Inflammatory macrophage (primary cell): ENCODE results near the gene MAMSTR.
"Not testable (repeated sequence)": the region's sequence is repeated elsewhere in the genome, so short reads cannot be mapped to it uniquely, and the experiment has no call there.

ENCODE experiments used
- DNase-seq, 2 donors: peaks; one replicate each; pipeline ENCODE4 v3.0.0-alpha.2; 2020 to 2022
- total RNA-seq, 18 experiments: gene quantifications; one replicate each; lab custom pipeline; 2026; ENCODE audit warnings: mixed read lengths in 6 of 18, inconsistent platforms in 2 of 18; lab: John Stamatoyannopoulos, UW

Gene MAMSTR, protein sequence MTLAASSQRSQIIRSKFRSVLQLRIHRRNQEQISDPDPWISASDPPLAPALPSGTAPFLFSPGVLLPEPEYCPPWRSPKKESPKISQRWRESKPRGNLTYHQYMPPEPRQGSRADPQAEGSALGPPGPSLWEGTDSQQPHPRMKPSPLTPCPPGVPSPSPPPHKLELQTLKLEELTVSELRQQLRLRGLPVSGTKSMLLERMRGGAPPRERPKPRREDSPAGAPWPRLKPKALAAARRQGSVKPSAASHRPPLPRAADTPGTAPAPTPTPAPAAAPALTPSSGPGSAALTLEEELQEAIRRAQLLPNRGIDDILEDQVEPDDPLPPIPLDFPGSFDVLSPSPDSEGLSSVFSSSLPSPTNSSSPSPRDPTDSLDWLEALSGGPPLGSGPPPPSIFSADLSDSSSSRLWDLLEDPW
- 0 to 0.40 (median 0.07) reads per million in 18 experiments for total RNA-seq

- DNase-seq, result no peak
These were observed at the start of gene MAMSTR for GRCh38 chr19:48719263-48720171. Gene MAMSTR, minus strand, starts transcription at chr19:48719725. Its CDS starts 694 bp downstream, at chr19:48719031.

GRCh38 chr19:48768994-48769713, 49.6 kb upstream of the MAMSTR start:
- peak; percentile 15 to 68 for DNase-seq

- DNase-seq, result not testable (repeated sequence)
These were observed 48.7 kb upstream of the MAMSTR start for GRCh38 chr19:48768171-48768753.

DNA sequence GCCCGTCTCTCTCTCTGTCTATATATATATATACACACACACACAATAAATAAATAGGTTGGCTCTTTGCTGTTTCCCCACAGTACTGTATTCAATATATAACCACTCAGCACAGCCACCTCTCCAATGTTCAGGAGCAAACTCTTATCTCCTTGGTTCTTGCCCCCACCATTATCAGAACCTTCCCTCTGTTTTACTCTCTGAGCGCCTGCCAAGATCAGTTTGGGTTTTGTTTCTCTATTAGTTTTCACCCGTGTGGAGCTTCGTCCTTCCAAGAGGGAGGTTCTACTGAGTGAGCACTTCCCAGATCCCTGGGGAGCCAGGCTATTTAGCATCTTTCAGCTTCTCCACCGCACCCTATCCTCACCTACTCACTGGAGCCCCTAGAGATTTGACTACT, 46.3 kb upstream of the MAMSTR start:
- not testable (repeated sequence) for DNase-seq

DNA sequence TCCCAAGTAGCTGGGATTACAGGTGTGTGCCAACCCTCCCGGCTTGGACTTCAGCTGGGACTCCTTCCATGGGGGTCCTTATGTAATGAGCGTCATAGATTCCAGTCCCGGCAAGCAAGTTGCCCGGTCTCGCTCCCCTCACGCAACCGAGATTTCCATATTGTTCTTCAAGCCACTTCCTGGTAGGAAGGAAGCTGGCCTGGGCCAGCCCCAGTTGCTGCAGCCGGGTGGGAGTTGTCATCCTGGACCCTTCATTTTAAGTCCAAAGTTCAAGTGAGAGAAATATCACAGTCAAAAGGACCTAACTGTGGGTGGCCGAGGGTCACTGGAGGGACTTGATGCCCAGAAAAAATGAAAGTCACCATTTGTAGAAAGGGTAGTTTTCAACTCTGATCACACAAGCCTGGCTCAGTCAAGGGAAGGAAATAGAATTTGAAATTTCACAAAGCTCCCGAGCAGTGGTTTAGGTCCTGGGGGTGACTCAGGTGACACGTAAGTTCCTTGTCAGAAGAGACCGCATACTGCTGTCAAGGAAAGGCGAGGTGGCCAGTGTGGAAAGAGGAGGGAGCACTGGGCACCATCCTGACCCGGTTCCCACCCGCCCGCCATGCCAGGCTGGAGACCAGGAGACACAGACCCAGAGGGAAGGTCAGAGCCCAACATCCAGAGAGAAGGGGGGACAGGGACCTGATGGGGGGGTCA, 41.1 kb upstream of the MAMSTR start:
- peak in 1 of 2 donors; percentile 13 for DNase-seq

- no peak for DNase-seq
These were observed 38.2 kb upstream of the MAMSTR start for GRCh38 chr19:48757741-48758144.

DNA sequence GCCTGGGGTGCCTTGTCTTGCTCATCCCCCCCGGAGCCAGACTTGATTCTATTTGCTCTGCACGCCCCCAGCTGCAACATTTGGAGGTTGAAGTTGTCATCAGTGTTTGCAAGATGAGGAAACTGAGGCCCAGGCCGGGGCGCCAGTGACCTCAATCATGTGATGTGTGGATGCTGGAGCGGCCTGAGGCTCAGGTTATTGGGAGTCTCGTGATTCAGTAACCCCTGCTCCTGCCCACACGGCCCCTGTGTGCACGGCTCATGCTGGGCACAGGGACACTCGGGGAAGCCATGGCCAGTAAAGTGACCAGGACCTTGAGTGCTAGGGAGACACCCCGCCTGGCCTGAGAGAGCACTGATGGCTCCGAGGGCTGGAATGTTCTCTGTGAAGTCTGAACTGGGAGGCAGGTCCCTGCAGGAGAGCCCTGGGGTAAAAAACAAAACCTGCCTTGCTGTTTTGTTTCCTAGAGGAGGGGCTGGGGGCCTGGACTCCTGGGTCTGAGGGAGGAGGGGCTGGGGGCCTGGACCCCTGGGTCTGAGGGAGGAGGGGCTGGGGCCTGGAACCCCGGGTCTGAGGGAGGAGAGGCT, 37.7 kb upstream of the MAMSTR start:
- DNase-seq, result no peak

DNA sequence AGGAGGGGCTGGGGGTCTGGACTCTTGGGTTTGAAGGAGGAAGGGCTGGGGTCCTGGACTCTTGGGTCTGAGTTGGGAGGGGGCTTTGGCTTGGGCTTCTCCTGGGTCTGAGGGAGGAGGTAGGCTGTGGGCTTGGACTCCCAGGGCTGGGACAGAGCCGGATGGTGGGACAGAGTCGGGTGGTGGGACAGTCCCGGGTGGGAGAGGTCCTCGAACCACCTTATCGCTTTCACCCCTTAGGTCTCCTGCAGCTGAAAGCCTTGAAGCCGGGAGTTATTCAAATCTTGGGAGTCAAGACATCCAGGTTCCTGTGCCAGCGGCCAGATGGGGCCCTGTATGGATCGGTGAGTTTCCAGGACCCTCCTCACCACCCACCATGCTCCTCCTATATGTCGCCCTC, 37.2 kb upstream of the MAMSTR start:
- no peak for DNase-seq

GRCh38 chr19:48756212-48756611, 36.7 kb upstream of the MAMSTR start:
- no peak for DNase-seq

GRCh38 chr19:48755787-48756186, 36.3 kb upstream of the MAMSTR start:
- DNase-seq, result no peak

DNA sequence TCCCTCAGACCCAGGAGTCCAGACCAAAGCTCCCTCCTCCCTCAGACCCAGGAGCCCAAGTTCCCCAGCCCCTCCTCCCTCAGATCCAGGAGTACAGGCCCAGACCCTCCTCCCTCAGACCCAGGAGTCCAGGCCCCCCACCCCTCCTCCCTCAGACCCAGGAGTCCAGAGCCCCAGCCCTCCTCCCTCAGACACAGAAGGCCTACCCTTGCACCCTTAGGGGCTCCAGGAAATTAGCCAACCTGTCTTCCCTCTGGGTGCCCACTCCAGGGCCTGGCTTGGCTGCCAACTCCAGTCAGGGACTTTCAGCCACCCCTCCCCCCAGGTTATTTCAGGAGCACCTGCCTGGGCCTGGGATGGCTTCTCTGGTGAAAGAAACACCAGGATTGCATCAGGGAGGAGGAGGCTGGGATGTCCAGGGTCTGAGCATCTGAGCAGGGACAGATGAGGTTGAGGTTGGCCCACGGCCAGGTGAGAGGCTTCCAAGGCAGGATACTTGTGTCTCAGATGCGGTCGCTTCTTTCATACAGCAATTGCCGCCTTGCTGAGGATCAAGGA, 35.6 kb upstream of the MAMSTR start, which contains the start of gene FGF21:
Gene FGF21 (plus strand): TSS at position 441 of the 558 bp plus-strand sequence. CDS start 713 bp downstream, outside the sequence.
- no peak for DNase-seq

GRCh38 chr19:48752496-48753365, 33.2 kb upstream of the MAMSTR start, which contains the start of gene FUT1:
Gene FUT1, minus strand, starts transcription at chr19:48752641. Its CDS starts 1,360 bp downstream, at chr19:48751281.
- DNase-seq, result no peak

DNA sequence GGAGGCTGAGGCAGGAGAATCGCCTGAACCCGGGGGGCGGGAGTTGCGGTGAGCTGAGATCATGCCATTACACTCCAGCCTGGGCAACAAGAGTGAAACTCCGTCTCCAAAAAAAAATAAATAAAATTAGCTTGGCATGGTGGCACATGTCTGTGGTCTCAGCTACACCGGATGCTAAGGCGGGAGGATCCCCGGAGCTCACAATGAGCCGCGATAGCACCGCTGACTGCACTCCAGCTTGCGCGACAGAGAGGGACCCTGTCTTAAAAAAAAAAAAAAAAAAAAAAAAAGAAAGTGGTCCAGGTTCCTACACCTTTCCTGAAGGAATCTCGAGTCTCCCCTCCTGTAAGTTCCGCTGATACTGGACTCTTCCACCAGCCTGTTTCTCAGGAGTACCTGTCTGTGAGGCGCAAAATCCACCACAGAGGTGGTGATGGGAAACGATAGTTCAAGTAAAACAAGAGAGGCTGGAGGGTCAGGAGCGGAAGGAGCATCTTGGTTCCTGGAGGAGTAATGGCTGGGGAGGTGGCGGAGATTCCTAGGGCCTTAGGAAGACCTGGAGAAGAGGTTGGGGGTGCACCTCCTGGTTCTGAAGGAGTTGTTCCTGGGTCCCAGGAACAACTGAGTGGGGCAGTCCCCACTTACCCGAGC, 32.4 kb upstream of the MAMSTR start:
- no peak for DNase-seq

- no peak for DNase-seq
These were observed 31.4 kb upstream of the MAMSTR start for GRCh38 chr19:48750771-48751504.

DNA sequence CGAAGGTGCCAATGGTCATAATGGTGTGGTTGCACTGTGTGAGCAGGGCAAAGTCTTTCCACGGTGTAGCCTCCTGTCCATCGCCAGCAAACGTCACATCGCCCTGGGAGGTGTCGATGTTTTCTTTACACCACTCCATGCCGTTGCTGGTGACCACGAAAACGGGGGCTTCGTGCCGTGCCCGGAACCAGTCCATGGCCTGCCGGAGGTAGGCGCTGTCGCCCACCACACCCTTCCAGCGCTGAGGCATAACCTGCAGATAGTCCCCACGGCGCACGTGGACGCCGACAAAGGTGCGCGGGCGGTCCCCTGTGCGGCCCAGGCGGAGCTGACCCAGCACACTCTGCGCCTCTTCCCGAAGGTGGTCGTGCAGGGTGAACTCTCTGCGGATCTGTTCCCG, 30.8 kb upstream of the MAMSTR start:
- DNase-seq, result no peak

GRCh38 chr19:48749571-48750198, 30.2 kb upstream of the MAMSTR start:
- DNase-seq, result no peak

- peak; percentile 79 to 81 for DNase-seq
These were observed 27.4 kb upstream of the MAMSTR start, which contains the start of gene IZUMO1 for GRCh38 chr19:48746738-48747575. Gene IZUMO1, minus strand, starts transcription at chr19:48746909. Its CDS starts 1,050 bp downstream, at chr19:48745859.
